Measurements from ENCODE around the gene RSAD1.

RSAD1 gene

GRCh38 chr17:50478391-50479381, at the start of gene RSAD1:
TSS of gene RSAD1 (plus strand) at chr17:50478860. CDS start at chr17:50478885, 25 bp downstream.
- TF ChIP-seq CTCF (IDR thresholded peaks at IDR 0.05), result peak; percentile 98
- no peak for TF ChIP-seq ZFX (IDR thresholded peaks at IDR 0.05; ENCODE audit: borderline replicate concordance)
- H3K27ac ChIP-seq, result peak within 1 kb of the TSS; percentile 92

GRCh38 chr17:50429793-50430192, 48.9 kb upstream of the RSAD1 start:
- no peak overlapping the region for H3K27ac ChIP-seq

GRCh38 chr17:50430821-50431618, 47.6 kb upstream of the RSAD1 start:
- H3K27ac ChIP-seq, result no peak overlapping the region

More at GRCh38 chr17:50429793-50430192, 48.9 kb upstream of the RSAD1 start:
- no peak for TF ChIP-seq ZFX (IDR thresholded peaks at IDR 0.05; ENCODE audit: borderline replicate concordance)

GRCh38 chr17:50432125-50432762, 46.4 kb upstream of the RSAD1 start:
- TF ChIP-seq CTCF (IDR thresholded peaks at IDR 0.05) (no peak), ZFX (IDR thresholded peaks at IDR 0.05; ENCODE audit: borderline replicate concordance) (no peak)
- no peak overlapping the region for H3K27ac ChIP-seq

More at GRCh38 chr17:50430821-50431618, 47.6 kb upstream of the RSAD1 start:
- TF ChIP-seq CTCF (IDR thresholded peaks at IDR 0.05), result no peak
- no peak for TF ChIP-seq ZFX (IDR thresholded peaks at IDR 0.05; ENCODE audit: borderline replicate concordance)

GRCh38 chr17:50437409-50437808, 41.3 kb upstream of the RSAD1 start:
- H3K27ac ChIP-seq, result no peak overlapping the region
- TF ChIP-seq CTCF (IDR thresholded peaks at IDR 0.05) (no peak), ZFX (IDR thresholded peaks at IDR 0.05; ENCODE audit: borderline replicate concordance) (no peak)

- TF ChIP-seq CTCF (IDR thresholded peaks at IDR 0.05) (no peak), ZFX (IDR thresholded peaks at IDR 0.05; ENCODE audit: borderline replicate concordance) (no peak)
- H3K27ac ChIP-seq, result no peak overlapping the region
These were observed 39.7 kb upstream of the RSAD1 start for GRCh38 chr17:50439008-50439407.

- H3K27ac ChIP-seq, result no peak overlapping the region
- TF ChIP-seq ZFX (IDR thresholded peaks at IDR 0.05; ENCODE audit: borderline replicate concordance), result no peak
- no peak for TF ChIP-seq CTCF (IDR thresholded peaks at IDR 0.05)
These were observed 38.4 kb upstream of the RSAD1 start for GRCh38 chr17:50440172-50440837.
